SJSA1 (cell line): ENCODE measurements around the gene ARMC2. TPM values are rescaled to one million over a fixed set of nuclear protein-coding genes. Genes with fewer than 3 reads are reported as not detected.
"Not testable (repeated sequence)": the region's sequence is repeated elsewhere in the genome, so short reads cannot be mapped to it uniquely, and the experiment has no call there.

ENCODE experiments used
- DNase-seq, 2 experiments: peaks; one replicate each; pipeline ENCODE4 v3.0.0-alpha.2; 2015 to 2020; ENCODE audit warnings: low spot score in 2 of 2, low read depth in 1 of 2
- H3K27ac ChIP-seq: fragments of 250-450 bp; sonication (Bioruptor Pico); 2 replicates; pipeline ENCODE4 v1.5.1; 2020; ENCODE audit warnings: mild to moderate bottlenecking, moderate library complexity
- H3K27me3 ChIP-seq: fragments of 250-450 bp; sonication (Bioruptor Pico); replicated peaks from 2 replicates; pipeline ENCODE4 v1.5.1; 2020; ENCODE audit warnings: mild to moderate bottlenecking, moderate library complexity
- H3K36me3 ChIP-seq: fragments of 250-450 bp; sonication (Bioruptor Pico); 2 replicates; pipeline ENCODE4 v1.5.1; 2020; ENCODE audit warnings: mild to moderate bottlenecking
- H3K4me1 ChIP-seq: fragments of 250-450 bp; sonication (Bioruptor Pico); replicated peaks from 2 replicates; pipeline ENCODE4 v1.6.1; 2021; ENCODE audit warnings: mild to moderate bottlenecking
- H3K4me3 ChIP-seq: fragments of 250-450 bp; sonication (Bioruptor Pico); 2 replicates; pipeline ENCODE4 v1.5.1; 2020; ENCODE audit warnings: mild to moderate bottlenecking
- H3K9me3 ChIP-seq: fragments of 250-450 bp; sonication (Bioruptor Pico); replicated peaks from 2 replicates; pipeline ENCODE4 v1.5.1; 2020; ENCODE audit warnings: mild to moderate bottlenecking
- total RNA-seq: library from RNA; depleted of rRNA; stranded (reverse); fragments of >200 nt; shearing (Covaris generic); gene quantifications from 2 replicates; pipeline ENCODE4 v1.2.3, GENCODE V29; 2014

Gene ARMC2
- total RNA-seq, 1 experiment from 2014 or later = 0.71 TPM

DNA sequence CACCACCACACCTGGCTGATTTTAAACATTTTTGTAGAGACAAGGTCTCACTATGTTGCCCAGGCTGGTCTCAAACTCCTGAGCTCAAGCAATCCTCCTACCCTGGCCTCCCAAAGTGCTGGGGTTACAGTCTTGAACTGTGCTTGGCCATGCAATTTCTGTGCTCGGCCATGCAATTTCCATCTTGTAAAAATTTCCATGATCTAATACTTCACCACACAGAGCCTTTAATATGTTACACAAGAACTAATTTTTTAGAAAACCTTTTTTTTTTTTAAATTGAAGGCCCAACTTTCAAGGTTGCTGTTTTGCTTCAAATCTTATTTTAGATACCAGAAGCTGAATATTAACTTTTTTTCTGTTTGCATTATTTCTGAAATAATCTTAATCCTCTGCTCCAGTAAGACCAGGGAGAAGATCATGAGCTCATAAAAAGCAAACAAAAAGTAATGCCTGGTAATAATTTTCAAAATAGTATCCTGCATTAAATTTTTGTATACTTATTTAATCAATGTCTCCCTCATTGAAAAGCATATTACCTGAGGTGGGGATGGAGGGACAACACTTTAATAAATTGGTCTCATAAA lies 38.1 kb upstream of the ARMC2 start:
- DNase-seq = no peak
- Histone ChIP-seq H3K4me1 (peaks cover 6% of the 10 kb centered on the region; the same call in 1 of the 2 replicates), H3K36me3 (no peaks in the 10 kb centered on the region), H3K4me3 (no peak overlapping the region), H3K27ac (no peak overlapping the region), H3K9me3 (no peaks in the 10 kb centered on the region), H3K27me3 (no peaks in the 10 kb centered on the region)

DNA sequence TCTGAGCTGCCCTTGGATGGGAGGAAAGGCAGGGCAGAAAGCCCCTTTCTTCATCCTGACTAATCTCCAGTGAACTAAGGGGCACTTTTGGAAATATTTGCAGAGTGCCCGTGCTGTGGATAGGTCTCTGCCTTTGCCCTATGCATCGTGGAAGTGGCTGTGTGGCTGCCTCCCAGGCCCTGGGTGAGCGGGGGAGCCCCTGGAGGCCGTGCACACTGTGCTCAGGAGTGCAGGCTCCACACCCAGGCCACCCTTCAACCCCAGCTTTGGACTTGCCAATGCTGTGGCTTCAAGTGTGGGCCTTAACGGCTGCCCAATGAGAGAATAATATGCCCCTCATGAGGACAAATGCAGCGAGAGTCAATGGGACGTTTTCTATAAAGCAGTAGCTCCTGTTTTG lies 36.7 kb upstream of the ARMC2 start:
- no peaks in the 10 kb centered on the region for H3K9me3 ChIP-seq
- H3K27ac ChIP-seq = no peak overlapping the region
- H3K36me3 ChIP-seq = no peaks in the 10 kb centered on the region
- DNase-seq = no peak
- H3K4me3 ChIP-seq = no peak overlapping the region
- H3K27me3 ChIP-seq = no peaks in the 10 kb centered on the region
- no peaks in the 10 kb centered on the region for H3K4me1 ChIP-seq

DNA sequence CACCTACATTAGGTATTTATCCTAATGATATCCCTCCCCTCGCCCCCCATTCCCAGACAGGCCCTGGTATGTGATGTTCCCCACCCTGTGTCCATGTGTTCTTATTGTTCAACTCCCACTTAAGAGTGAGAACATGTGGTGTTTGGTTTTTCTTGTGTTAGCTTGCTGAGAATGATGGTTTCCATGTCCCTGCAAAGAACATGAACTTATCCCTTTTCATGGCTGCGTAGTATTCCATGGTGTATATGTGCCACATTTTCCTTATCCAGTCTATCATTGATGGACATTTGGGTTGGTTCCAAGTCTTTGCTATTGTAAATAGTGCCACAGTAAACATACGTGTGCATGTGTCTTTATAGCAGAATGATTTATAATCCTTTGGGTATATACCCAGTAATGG lies 35.0 kb upstream of the ARMC2 start:
- not testable (repeated sequence) for DNase-seq

GRCh38 chr6:108817276-108817675 lies 30.9 kb upstream of the ARMC2 start:
- H3K4me1 ChIP-seq, DNase-seq, H3K9me3 ChIP-seq, H3K27me3 ChIP-seq, H3K36me3 ChIP-seq, H3K27ac ChIP-seq, H3K4me3 ChIP-seq: not testable (repeated sequence)

More for the DNA sequence above, 35.0 kb upstream of the ARMC2 start:
- H3K36me3 ChIP-seq, H3K4me1 ChIP-seq, H3K27ac ChIP-seq, H3K27me3 ChIP-seq, H3K4me3 ChIP-seq, H3K9me3 ChIP-seq: not testable (repeated sequence)

DNA sequence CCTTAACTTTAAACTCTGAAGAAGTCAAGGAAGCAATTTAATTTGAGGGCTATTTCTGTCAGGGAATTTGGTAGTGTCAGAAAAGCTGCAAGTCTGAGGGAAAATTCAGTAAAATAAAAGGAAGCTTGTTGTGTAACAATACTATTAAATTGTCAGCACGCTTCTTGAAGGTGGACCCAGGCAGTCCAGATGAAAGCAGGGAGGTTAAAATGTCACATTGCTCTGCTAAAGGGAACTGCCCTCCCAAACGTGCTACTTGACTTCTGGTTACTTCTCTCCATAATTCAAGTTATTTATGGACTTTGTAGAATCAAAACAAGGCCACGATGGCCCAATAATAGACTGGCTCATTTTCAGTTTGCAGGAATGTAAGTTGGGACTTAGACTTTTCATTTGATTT lies 28.2 kb upstream of the ARMC2 start:
- no peaks in the 10 kb centered on the region for H3K4me1 ChIP-seq
- no peak for DNase-seq

DNA sequence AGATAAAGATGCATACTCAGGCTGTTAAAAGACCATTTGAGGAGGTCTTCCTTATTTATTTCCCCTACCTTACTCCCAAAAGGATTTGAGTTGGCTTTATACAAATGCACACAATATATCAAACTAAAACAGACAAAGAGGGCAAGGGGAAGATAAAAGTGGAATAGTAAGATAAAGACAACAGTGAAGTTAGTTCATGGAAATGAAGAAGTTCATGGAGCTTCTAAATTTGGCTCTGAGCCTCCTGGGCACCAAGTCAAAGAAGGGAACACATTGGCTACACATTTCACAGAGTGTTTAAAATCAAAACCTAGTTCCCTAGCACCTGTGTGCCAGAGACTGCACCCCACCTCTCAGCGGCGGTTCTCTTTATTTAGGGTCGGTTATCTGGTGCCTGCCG lies 25.8 kb upstream of the ARMC2 start:
- Histone ChIP-seq H3K27ac (no peak overlapping the region), H3K4me1 (no peaks in the 10 kb centered on the region), H3K36me3 (no peaks in the 10 kb centered on the region), H3K9me3 (0 out of 2 replicates have a peak, but pooled peaks cover 4% of the 10 kb centered on the region), H3K27me3 (no peaks in the 10 kb centered on the region), H3K4me3 (no peak overlapping the region)
- no peak for DNase-seq

More for the DNA sequence above, 28.2 kb upstream of the ARMC2 start:
- no peak overlapping the region for H3K27ac ChIP-seq
- H3K27me3 ChIP-seq = no peaks in the 10 kb centered on the region
- H3K4me3 ChIP-seq = no peak overlapping the region
- peaks cover 4% of the 10 kb centered on the region; the same call in 1 of the 2 replicates for H3K9me3 ChIP-seq
- H3K36me3 ChIP-seq = no peaks in the 10 kb centered on the region

DNA sequence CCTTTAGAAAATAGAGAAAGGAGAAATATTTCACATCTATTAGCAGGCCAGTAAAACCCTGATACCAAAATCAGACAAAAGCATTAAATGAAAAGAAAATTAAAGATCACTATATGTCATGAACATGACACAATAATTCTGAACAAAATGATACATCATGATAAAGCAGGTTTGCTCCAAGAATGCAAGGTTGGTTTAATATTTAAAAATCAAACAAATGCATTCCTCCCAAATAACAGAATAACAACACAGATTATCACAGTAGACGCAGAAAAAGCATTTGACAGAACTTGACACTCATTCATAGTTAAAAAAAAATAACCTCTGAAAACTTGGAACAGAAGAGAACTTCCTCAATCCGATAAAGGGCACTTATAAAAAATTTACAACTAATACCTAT lies 22.9 kb upstream of the ARMC2 start:
- H3K27me3 ChIP-seq = no peaks in the 10 kb centered on the region
- no peak overlapping the region for H3K4me3 ChIP-seq
- no peaks in the 10 kb centered on the region for H3K9me3 ChIP-seq
- no peaks in the 10 kb centered on the region for H3K36me3 ChIP-seq
- DNase-seq = no peak
- no peaks in the 10 kb centered on the region for H3K4me1 ChIP-seq
- H3K27ac ChIP-seq = no peak overlapping the region

GRCh38 chr6:108831104-108831503 lies 17.1 kb upstream of the ARMC2 start:
- H3K27ac ChIP-seq = no peak overlapping the region
- no peaks in the 10 kb centered on the region for H3K27me3 ChIP-seq
- no peak for DNase-seq
- H3K4me1 ChIP-seq = no peaks in the 10 kb centered on the region
- no peaks in the 10 kb centered on the region for H3K36me3 ChIP-seq
- no peaks in the 10 kb centered on the region for H3K9me3 ChIP-seq
- H3K4me3 ChIP-seq = no peak overlapping the region

DNA sequence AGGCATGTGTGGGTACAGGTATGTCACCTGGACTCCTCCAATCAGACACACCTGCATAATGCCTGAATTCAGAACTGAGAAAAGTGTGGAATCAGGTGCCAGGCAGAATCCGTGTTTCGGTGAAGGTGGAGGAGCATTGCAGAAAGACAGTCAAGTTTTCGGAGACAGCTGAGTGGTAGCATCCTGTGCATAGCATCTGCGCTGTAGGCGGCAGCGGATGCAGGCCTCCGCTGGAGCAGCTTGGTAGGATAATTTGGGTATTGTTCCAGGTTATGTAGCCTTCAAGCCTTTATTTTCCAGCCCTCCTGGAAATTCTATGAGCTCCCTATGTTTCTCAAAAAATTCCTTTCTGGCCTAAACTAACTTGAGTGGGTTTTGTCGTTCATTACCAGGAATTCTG lies 15.5 kb upstream of the ARMC2 start:
- Histone ChIP-seq H3K4me3 (no peak overlapping the region), H3K27ac (no peak overlapping the region), H3K27me3 (no peaks in the 10 kb centered on the region), H3K4me1 (peaks cover 13% of the 10 kb centered on the region), H3K9me3 (no peaks in the 10 kb centered on the region), H3K36me3 (no peaks in the 10 kb centered on the region)
- no peak for DNase-seq

GRCh38 chr6:108835218-108835850 lies 12.9 kb upstream of the ARMC2 start:
- H3K36me3 ChIP-seq = no peaks in the 10 kb centered on the region
- H3K9me3 ChIP-seq = no peaks in the 10 kb centered on the region
- no peak overlapping the region for H3K4me3 ChIP-seq
- H3K4me1 ChIP-seq = peaks cover 13% of the 10 kb centered on the region
- no peak overlapping the region for H3K27ac ChIP-seq
- peak; percentile 51 to 86 for DNase-seq
- H3K27me3 ChIP-seq = no peaks in the 10 kb centered on the region

- H3K4me1 ChIP-seq = peaks cover 13% of the 10 kb centered on the region
- no peaks in the 10 kb centered on the region for H3K27me3 ChIP-seq
- peak in 1 of 2 experiments; percentile 7 for DNase-seq
- no peak overlapping the region for H3K27ac ChIP-seq
- H3K36me3 ChIP-seq = no peaks in the 10 kb centered on the region
- H3K9me3 ChIP-seq = no peaks in the 10 kb centered on the region
- no peak overlapping the region for H3K4me3 ChIP-seq
Measured at GRCh38 chr6:108836061-108836460, 12.2 kb upstream of the ARMC2 start.

GRCh38 chr6:108837236-108837971 lies 10.8 kb upstream of the ARMC2 start:
- H3K27ac ChIP-seq = no peak overlapping the region
- H3K36me3 ChIP-seq = no peaks in the 10 kb centered on the region
- H3K27me3 ChIP-seq = no peaks in the 10 kb centered on the region
- no peak overlapping the region for H3K4me3 ChIP-seq
- H3K4me1 ChIP-seq = peaks cover 13% of the 10 kb centered on the region
- peak in 1 of 2 experiments; percentile 28 for DNase-seq
- no peaks in the 10 kb centered on the region for H3K9me3 ChIP-seq

DNA sequence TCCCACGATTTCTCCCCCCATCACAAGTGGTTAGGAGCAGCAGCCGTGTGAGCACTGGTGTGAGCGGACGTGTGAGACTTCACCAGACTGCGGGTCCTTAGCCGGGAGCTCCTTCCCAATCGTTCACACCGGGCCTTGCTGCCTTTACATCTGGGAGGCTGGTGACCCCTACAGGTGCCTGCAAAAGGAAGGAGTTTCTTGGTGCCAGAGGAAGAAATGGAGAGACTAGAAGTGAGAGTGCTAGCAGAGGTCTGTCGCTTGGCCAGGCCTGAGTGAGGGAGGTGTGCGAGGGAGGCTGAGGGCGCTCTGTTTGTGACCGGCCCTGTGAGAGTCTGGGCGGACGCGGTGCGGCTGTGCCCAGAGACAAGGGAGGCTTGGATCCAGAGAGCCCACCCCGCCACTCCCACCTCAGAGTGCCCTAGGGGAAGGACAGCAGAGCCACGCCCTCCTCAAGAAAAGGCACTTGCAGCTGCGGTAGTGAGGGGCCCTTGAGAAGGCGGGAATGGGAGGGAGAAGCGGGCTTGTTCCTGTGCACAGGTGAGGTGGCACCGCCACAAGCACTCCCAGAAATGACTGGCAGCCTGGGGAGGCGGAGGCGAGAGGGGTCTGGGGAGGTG lies 10.0 kb upstream of the ARMC2 start:
- DNase-seq = no peak
- Histone ChIP-seq H3K9me3 (no peaks in the 10 kb centered on the region), H3K36me3 (no peaks in the 10 kb centered on the region)

GRCh38 chr6:108839083-108839642 lies 9.1 kb upstream of the ARMC2 start:
- no peaks in the 10 kb centered on the region for H3K9me3 ChIP-seq
- peaks cover 13% of the 10 kb centered on the region for H3K4me1 ChIP-seq
- no peak overlapping the region for H3K27ac ChIP-seq
- no peaks in the 10 kb centered on the region for H3K27me3 ChIP-seq
- no peaks in the 10 kb centered on the region for H3K36me3 ChIP-seq
- no peak for DNase-seq
- no peak overlapping the region for H3K4me3 ChIP-seq

More for the DNA sequence above, 10.0 kb upstream of the ARMC2 start:
- H3K4me3 ChIP-seq = no peak overlapping the region
- no peaks in the 10 kb centered on the region for H3K27me3 ChIP-seq
- peaks cover 13% of the 10 kb centered on the region for H3K4me1 ChIP-seq
- no peak overlapping the region for H3K27ac ChIP-seq
